ENCODE results near the gene SERPINB12. TPM values are rescaled to one million over a fixed set of nuclear protein-coding genes. Genes with fewer than 3 reads are reported as not detected.

Gene SERPINB12
- total and polyA plus RNA-seq, 8 donors, result not detected

GRCh38 chr18:63585988-63586387, 43.8 kb downstream of the SERPINB12 start:
- Histone ChIP-seq H3K9me3 (no peaks in the 10 kb centered on the region), H3K27ac (no peak overlapping the region), H3K4me3 (no peak overlapping the region), H3K27me3 (peaks cover 0 to under 1% (median 0%) of the 10 kb centered on the region in 3 donors), H3K36me3 (no peaks in the 10 kb centered on the region), H3K4me1 (no peaks in the 10 kb centered on the region)
- intact Hi-C loops (cut with DNase I; ENCODE audit: low total_unique reads), result no loop called here
- 77 to 89% (median 83%) methylated on average over 4 of the region's 4 CpGs for WGBS, 5 donors
- no peak for TF ChIP-seq CTCF (IDR thresholded peaks at IDR 0.05)
- TF ChIP-seq EP300 (IDR thresholded peaks at IDR 0.05), result no peak
- no peak for TF ChIP-seq POLR2AphosphoS5 (IDR thresholded peaks at IDR 0.05)
- no peak for TF ChIP-seq POLR2A (IDR thresholded peaks at IDR 0.05)
- DNase-seq, result no peak

- intact Hi-C loops (cut with DNase I; ENCODE audit: low total_unique reads), result no loop called here
- H3K9me3 ChIP-seq, result no peaks in the 10 kb centered on the region
- no peak overlapping the region for H3K27ac ChIP-seq
- no peak for TF ChIP-seq CTCF (IDR thresholded peaks at IDR 0.05)
- TF ChIP-seq EP300 (IDR thresholded peaks at IDR 0.05), result no peak
- TF ChIP-seq POLR2A (IDR thresholded peaks at IDR 0.05), result no peak
- no peak for TF ChIP-seq POLR2AphosphoS5 (IDR thresholded peaks at IDR 0.05)
- 44 to 60% (median 47%) methylated on average over 4 of the region's 4 CpGs for WGBS, 5 donors
- H3K27me3 ChIP-seq, result no peaks in the 10 kb centered on the region
- no peaks in the 10 kb centered on the region for H3K36me3 ChIP-seq
- no peak overlapping the region for H3K4me3 ChIP-seq
- no peak for DNase-seq
- H3K4me1 ChIP-seq, result no peaks in the 10 kb centered on the region
These were observed 44.3 kb downstream of the SERPINB12 start for GRCh38 chr18:63586431-63586830.

- H3K27ac ChIP-seq, result no peak within 1 kb of the TSS
- intact Hi-C loops (cut with DNase I; ENCODE audit: low total_unique reads), result no loop called here
- no peaks in the 10 kb centered on the region for H3K4me1 ChIP-seq
- DNase-seq, result no peak
- no peak for TF ChIP-seq EP300 (IDR thresholded peaks at IDR 0.05)
- no peak for TF ChIP-seq POLR2A (IDR thresholded peaks at IDR 0.05)
- no peak for TF ChIP-seq POLR2AphosphoS5 (IDR thresholded peaks at IDR 0.05)
- no peak for TF ChIP-seq CTCF (IDR thresholded peaks at IDR 0.05)
- no peaks in the 10 kb centered on the region for H3K9me3 ChIP-seq
- no peak within 1 kb of the TSS for H3K4me3 ChIP-seq
- WGBS, 5 donors, result 75 to 87% (median 81%) methylated on average over 4 of the region's 4 CpGs
- no peaks in the 10 kb centered on the region for H3K36me3 ChIP-seq
- no peaks in the 10 kb centered on the region for H3K27me3 ChIP-seq
These were observed 44.8 kb downstream of the SERPINB12 start, which contains the start of gene SERPINB13 for GRCh38 chr18:63586966-63587365. TSS of gene SERPINB13 (plus strand) at chr18:63587343. CDS start at chr18:63588668, 1,325 bp downstream.

GRCh38 chr18:63588909-63589308, 46.7 kb downstream of the SERPINB12 start:
- WGBS, 5 donors, result 61 to 83% (median 65%) methylated on average over 5 of the region's 5 CpGs
- Histone ChIP-seq H3K4me1 (no peaks in the 10 kb centered on the region), H3K27ac (no peak overlapping the region), H3K4me3 (no peak overlapping the region), H3K36me3 (no peaks in the 10 kb centered on the region), H3K27me3 (no peaks in the 10 kb centered on the region), H3K9me3 (no peaks in the 10 kb centered on the region)
- no peak for TF ChIP-seq CTCF (IDR thresholded peaks at IDR 0.05)
- no peak for TF ChIP-seq POLR2A (IDR thresholded peaks at IDR 0.05)
- no peak for TF ChIP-seq POLR2AphosphoS5 (IDR thresholded peaks at IDR 0.05)
- TF ChIP-seq EP300 (IDR thresholded peaks at IDR 0.05), result no peak
- intact Hi-C loops (cut with DNase I; ENCODE audit: low total_unique reads), result no loop called here
- DNase-seq, result no peak

Data from stomach (tissue), 9 donors.